H1 (cell line): ENCODE data around the gene ZNF277. TPM values are rescaled to one million over a fixed set of nuclear protein-coding genes. Genes with fewer than 3 reads are reported as not detected.

Source experiments
- CHD1 ChIP-seq: IDR thresholded peaks from 2 replicates; pipeline ENCODE4 v1.6.1; 2012; ENCODE audit warnings: low read depth, low read length, improper control_type of control experiment
- EGR1 ChIP-seq: IDR thresholded peaks from 2 replicates; pipeline ENCODE4 v1.6.1; 2011; ENCODE audit warnings: low read depth, low read length, borderline replicate concordance
- JUN ChIP-seq: IDR thresholded peaks from 2 replicates; pipeline ENCODE4 v1.6.1; 2011; ENCODE audit warnings: low read depth, mild to moderate bottlenecking, improper control_type of control experiment, low read length
- KDM4A ChIP-seq: IDR thresholded peaks from one replicate; pipeline ENCODE4 v1.7.1; 2012; ENCODE audit warnings: low read depth, mild to moderate bottlenecking, moderate library complexity, low read length, inconsistent platforms; ENCODE audit not compliant: severe bottlenecking
- MAFK ChIP-seq: IDR thresholded peaks from 2 replicates; pipeline ENCODE4 v1.6.1; 2012; ENCODE audit warnings: low read depth, mild to moderate bottlenecking, improper control_type of control experiment, low read length
- SP1 ChIP-seq: IDR thresholded peaks from 2 replicates; pipeline ENCODE4 v1.6.1; 2011; ENCODE audit warnings: low read depth, low read length
- SUZ12 ChIP-seq: fragments of 200-600 bp; sonication (generic); IDR thresholded peaks from 2 replicates; pipeline ENCODE4 v1.6.1; 2012; ENCODE audit warnings: mild to moderate bottlenecking, inconsistent platforms, low read length, moderate library complexity, mixed read lengths
- polyA plus RNA-seq, 7 experiments: library from polyadenylated mRNA; depleted of rRNA in 3 of 7; stranded (reverse) in 5 of 7; unstranded in 2 of 7; fragments of >200 nt in 5 of 7; fragments of 200-250 nt in 2 of 7; gene quantifications; 1 replicate in 5 of 7; 2 replicates in 1 of 7; 4 replicates in 1 of 7; pipeline versions ENCODE4 v1.2.1 to v1.2.3, GENCODE V29; 2011 to 2013; ENCODE audit warnings: missing spikeins in 2 of 7, mixed read lengths in 2 of 7
- total RNA-seq: library from RNA; stranded (reverse); fragmentation: NEBNext Ultra II Directional; extraction: Animal tissue kit (Norgen Biotek cat#: 25700); gene quantifications from 2 replicates; pipeline ENCODE4 v1.2.1, GENCODE V29; 2021
- TF ChIP-seq, protein P1 (sequence below): fragments of 300-600 bp; sonication (generic); IDR thresholded peaks from 2 replicates; pipeline ENCODE4 v1.7.1; 2012; ENCODE audit warnings: low read length, moderate library complexity, mild to moderate bottlenecking, inconsistent platforms; ENCODE audit not compliant: insufficient replicate concordance
- TF ChIP-seq, protein P2 (sequence below), 3 experiments: IDR thresholded peaks; 1 replicate in 2 of 3; 2 replicates in 1 of 3; pipeline versions ENCODE4 v1.5.1 to v1.6.1; 2011; ENCODE audit warnings: low read length in 3 of 3, mild to moderate bottlenecking in 3 of 3, inconsistent platforms in 2 of 3, low read depth in 1 of 3, moderate library complexity in 1 of 3; ENCODE audit not compliant: insufficient read depth in 1 of 3; ENCODE audit errors: control extremely low read depth in 1 of 3

The ZNF277 gene
- total and polyA plus RNA-seq, 2 of the 8 experiments (the other 6 are each of a cell fraction or from before 2014, with no cell fraction given): 5.1 to 21.7 TPM

DNA sequence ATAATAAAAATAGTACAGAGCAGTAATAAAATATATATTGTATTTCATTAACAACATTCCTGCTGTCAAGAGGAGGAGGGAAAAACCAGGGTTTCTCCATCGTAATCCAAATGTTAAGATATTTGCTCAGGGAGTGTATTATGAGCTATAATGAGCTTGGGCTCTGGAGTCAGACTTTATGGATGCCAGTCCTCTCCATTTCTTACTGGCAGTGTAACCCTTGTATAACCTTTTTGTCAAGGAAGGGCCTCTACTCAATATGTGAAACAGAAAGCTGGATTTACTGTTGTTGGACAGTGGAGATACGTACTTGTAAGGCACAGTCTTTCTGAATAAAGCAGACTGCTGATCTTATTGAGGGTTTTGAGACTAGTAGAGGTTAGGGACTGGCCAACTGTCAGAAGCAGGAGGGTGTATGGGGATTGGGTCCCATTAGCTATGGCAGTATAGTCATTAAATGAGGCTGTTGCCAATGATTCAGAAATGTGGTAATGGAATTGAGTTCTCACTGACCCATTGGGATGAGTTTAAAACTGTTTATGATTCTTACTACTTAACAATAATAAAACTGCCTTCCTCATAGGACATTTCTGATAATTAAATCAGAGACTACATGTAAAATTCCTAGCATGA is 56.5 kb downstream of the ZNF277 start (continued):
- TF ChIP-seq, protein P1, sequence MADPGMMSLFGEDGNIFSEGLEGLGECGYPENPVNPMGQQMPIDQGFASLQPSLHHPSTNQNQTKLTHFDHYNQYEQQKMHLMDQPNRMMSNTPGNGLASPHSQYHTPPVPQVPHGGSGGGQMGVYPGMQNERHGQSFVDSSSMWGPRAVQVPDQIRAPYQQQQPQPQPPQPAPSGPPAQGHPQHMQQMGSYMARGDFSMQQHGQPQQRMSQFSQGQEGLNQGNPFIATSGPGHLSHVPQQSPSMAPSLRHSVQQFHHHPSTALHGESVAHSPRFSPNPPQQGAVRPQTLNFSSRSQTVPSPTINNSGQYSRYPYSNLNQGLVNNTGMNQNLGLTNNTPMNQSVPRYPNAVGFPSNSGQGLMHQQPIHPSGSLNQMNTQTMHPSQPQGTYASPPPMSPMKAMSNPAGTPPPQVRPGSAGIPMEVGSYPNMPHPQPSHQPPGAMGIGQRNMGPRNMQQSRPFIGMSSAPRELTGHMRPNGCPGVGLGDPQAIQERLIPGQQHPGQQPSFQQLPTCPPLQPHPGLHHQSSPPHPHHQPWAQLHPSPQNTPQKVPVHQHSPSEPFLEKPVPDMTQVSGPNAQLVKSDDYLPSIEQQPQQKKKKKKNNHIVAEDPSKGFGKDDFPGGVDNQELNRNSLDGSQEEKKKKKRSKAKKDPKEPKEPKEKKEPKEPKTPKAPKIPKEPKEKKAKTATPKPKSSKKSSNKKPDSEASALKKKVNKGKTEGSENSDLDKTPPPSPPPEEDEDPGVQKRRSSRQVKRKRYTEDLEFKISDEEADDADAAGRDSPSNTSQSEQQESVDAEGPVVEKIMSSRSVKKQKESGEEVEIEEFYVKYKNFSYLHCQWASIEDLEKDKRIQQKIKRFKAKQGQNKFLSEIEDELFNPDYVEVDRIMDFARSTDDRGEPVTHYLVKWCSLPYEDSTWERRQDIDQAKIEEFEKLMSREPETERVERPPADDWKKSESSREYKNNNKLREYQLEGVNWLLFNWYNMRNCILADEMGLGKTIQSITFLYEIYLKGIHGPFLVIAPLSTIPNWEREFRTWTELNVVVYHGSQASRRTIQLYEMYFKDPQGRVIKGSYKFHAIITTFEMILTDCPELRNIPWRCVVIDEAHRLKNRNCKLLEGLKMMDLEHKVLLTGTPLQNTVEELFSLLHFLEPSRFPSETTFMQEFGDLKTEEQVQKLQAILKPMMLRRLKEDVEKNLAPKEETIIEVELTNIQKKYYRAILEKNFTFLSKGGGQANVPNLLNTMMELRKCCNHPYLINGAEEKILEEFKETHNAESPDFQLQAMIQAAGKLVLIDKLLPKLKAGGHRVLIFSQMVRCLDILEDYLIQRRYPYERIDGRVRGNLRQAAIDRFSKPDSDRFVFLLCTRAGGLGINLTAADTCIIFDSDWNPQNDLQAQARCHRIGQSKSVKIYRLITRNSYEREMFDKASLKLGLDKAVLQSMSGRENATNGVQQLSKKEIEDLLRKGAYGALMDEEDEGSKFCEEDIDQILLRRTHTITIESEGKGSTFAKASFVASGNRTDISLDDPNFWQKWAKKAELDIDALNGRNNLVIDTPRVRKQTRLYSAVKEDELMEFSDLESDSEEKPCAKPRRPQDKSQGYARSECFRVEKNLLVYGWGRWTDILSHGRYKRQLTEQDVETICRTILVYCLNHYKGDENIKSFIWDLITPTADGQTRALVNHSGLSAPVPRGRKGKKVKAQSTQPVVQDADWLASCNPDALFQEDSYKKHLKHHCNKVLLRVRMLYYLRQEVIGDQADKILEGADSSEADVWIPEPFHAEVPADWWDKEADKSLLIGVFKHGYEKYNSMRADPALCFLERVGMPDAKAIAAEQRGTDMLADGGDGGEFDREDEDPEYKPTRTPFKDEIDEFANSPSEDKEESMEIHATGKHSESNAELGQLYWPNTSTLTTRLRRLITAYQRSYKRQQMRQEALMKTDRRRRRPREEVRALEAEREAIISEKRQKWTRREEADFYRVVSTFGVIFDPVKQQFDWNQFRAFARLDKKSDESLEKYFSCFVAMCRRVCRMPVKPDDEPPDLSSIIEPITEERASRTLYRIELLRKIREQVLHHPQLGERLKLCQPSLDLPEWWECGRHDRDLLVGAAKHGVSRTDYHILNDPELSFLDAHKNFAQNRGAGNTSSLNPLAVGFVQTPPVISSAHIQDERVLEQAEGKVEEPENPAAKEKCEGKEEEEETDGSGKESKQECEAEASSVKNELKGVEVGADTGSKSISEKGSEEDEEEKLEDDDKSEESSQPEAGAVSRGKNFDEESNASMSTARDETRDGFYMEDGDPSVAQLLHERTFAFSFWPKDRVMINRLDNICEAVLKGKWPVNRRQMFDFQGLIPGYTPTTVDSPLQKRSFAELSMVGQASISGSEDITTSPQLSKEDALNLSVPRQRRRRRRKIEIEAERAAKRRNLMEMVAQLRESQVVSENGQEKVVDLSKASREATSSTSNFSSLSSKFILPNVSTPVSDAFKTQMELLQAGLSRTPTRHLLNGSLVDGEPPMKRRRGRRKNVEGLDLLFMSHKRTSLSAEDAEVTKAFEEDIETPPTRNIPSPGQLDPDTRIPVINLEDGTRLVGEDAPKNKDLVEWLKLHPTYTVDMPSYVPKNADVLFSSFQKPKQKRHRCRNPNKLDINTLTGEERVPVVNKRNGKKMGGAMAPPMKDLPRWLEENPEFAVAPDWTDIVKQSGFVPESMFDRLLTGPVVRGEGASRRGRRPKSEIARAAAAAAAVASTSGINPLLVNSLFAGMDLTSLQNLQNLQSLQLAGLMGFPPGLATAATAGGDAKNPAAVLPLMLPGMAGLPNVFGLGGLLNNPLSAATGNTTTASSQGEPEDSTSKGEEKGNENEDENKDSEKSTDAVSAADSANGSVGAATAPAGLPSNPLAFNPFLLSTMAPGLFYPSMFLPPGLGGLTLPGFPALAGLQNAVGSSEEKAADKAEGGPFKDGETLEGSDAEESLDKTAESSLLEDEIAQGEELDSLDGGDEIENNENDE: no peak
- TF ChIP-seq EGR1 (no peak), SUZ12 (no peak), CHD1 (no peak), JUN (no peak), KDM4A (no peak), SP1 (no peak), MAFK (no peak)
- TF ChIP-seq, protein P2, sequence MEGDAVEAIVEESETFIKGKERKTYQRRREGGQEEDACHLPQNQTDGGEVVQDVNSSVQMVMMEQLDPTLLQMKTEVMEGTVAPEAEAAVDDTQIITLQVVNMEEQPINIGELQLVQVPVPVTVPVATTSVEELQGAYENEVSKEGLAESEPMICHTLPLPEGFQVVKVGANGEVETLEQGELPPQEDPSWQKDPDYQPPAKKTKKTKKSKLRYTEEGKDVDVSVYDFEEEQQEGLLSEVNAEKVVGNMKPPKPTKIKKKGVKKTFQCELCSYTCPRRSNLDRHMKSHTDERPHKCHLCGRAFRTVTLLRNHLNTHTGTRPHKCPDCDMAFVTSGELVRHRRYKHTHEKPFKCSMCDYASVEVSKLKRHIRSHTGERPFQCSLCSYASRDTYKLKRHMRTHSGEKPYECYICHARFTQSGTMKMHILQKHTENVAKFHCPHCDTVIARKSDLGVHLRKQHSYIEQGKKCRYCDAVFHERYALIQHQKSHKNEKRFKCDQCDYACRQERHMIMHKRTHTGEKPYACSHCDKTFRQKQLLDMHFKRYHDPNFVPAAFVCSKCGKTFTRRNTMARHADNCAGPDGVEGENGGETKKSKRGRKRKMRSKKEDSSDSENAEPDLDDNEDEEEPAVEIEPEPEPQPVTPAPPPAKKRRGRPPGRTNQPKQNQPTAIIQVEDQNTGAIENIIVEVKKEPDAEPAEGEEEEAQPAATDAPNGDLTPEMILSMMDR (IDR thresholded peaks at IDR 0.05; ENCODE audit: control extremely low read depth in 1 of 3, insufficient read depth in 1 of 3, low read depth in 1 of 3, low read length in 3 of 3): no peak
- TF ChIP-seq, all 59 proteins: peak for 0
